ENCODE data around the gene NCF4. TPM values are rescaled to one million over a fixed set of nuclear protein-coding genes. Genes with fewer than 3 reads are reported as not detected.

Gene NCF4
- total RNA-seq, 1 donor from 2014 or later = not detected

DNA sequence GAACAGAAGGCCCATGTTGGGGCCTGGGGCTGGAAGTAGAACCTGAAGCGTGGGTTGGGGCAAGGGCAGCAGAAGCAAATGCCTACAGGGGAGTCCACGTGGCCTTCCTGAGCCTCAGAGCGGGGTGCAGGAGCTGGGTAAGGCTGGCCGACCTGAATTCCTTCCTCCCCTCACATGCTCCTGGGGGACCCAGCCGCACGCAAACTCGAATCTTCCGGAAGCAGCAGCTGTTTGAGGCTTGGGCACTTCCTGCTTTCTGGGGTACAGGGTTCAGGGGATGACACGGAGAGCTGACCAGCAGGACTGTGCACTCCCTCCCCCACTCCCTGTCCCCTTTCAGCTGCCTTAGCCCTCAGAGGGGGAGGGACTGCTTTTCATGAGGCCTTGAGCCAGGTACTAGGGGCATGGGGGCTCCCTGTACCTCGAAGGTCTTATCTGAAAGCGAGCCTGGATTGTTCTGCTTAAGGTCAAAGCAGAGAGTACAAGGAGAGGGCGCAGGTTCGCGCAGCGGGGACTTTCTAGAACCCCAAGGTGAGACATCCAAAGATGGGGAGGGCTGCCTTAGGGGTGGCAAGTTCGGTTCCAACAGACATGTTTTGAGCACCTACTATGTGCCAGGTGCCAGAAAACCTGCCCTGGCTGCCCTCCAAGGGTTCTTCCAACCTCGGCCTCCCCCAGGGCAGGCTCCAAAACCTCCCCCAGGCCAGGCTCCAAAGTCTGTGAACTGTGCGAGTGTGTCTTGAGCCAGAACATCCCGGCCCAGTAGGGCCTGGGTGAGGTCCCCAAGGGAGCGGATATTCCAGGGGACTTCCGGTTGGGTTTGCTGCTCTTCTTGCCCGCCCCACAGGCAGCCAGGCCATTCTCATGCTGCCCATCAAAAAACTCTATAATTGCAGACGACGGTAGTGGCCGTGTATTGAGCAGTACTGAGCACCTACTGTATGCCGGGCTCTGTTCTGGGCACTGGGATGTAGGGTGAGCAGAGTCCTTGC, 1.7 kb downstream of the NCF4 start:
- no peak overlapping the region for H3K27ac Mint-ChIP-seq
- no peak overlapping the region for H3K4me3 Mint-ChIP-seq
- TF ChIP-seq, protein P1, sequence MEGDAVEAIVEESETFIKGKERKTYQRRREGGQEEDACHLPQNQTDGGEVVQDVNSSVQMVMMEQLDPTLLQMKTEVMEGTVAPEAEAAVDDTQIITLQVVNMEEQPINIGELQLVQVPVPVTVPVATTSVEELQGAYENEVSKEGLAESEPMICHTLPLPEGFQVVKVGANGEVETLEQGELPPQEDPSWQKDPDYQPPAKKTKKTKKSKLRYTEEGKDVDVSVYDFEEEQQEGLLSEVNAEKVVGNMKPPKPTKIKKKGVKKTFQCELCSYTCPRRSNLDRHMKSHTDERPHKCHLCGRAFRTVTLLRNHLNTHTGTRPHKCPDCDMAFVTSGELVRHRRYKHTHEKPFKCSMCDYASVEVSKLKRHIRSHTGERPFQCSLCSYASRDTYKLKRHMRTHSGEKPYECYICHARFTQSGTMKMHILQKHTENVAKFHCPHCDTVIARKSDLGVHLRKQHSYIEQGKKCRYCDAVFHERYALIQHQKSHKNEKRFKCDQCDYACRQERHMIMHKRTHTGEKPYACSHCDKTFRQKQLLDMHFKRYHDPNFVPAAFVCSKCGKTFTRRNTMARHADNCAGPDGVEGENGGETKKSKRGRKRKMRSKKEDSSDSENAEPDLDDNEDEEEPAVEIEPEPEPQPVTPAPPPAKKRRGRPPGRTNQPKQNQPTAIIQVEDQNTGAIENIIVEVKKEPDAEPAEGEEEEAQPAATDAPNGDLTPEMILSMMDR (IDR thresholded peaks at IDR 0.05; ENCODE audit: unreplicated experiment) = no peak
- no peaks in the 10 kb centered on the region for H3K36me3 Mint-ChIP-seq
- H3K27me3 Mint-ChIP-seq (ENCODE audit: low read depth) = peaks cover 41% of the 10 kb centered on the region
- no peak for DNase-seq (ENCODE audit: low spot score in 2 of 2, unreplicated experiment in 2 of 2)
- H3K9me3 Mint-ChIP-seq = no peaks in the 10 kb centered on the region
- H3K4me1 Mint-ChIP-seq = no peaks in the 10 kb centered on the region

DNA sequence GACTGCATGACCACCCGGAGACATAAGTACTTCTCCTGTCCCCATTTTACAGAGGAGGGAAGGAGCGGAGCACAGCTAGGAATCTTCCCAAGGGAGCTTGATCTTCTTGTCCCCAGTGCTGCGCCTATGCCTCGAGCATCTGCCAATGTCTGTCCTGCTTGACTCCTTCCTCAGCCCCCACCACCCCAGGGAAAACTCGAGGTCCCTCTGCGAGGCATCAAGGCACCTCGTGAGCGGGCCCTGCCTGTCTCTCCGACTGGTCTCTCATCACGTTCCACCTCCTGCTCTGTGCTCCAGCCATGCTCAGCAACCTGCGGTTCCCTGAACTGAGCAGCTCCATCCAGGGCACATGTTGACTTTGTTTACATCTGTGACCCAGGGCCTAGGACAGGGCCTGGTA, 2.5 kb downstream of the NCF4 start:
- no peak overlapping the region for H3K4me3 Mint-ChIP-seq
- peaks cover 42% of the 10 kb centered on the region for H3K27me3 Mint-ChIP-seq (ENCODE audit: low read depth)
- TF ChIP-seq, protein P1 (IDR thresholded peaks at IDR 0.05; ENCODE audit: unreplicated experiment) = no peak
- H3K4me1 Mint-ChIP-seq = no peaks in the 10 kb centered on the region
- H3K27ac Mint-ChIP-seq = no peak overlapping the region
- no peaks in the 10 kb centered on the region for H3K9me3 Mint-ChIP-seq
- DNase-seq (ENCODE audit: low spot score in 2 of 2, unreplicated experiment in 2 of 2) = no peak
- no peaks in the 10 kb centered on the region for H3K36me3 Mint-ChIP-seq

DNA sequence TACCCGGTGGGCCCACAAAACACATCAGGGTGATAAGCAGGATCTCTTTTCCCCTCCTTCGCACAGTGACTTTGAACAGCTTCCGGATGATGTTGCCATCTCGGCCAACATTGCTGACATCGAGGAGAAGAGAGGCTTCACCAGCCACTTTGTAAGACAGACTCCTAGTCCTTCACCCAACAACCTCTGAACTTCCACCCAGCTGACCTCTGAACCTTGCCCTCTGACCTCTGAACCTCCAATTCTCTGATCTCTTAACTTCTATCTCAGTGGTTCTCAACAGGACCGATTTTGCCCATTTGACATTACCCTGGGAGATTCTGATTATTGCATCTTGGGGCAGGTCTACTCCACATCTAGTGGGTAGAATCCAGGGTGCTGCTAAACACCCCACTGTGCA, 3.2 kb downstream of the NCF4 start:
- Mint-ChIP-seq H3K9me3 (no peaks in the 10 kb centered on the region), H3K36me3 (no peaks in the 10 kb centered on the region), H3K27ac (no peak overlapping the region), H3K27me3 (ENCODE audit: low read depth) (peaks cover 37% of the 10 kb centered on the region), H3K4me1 (no peaks in the 10 kb centered on the region), H3K4me3 (no peak overlapping the region)
- DNase-seq (ENCODE audit: low spot score in 2 of 2, unreplicated experiment in 2 of 2) = no peak
- TF ChIP-seq, protein P1 (IDR thresholded peaks at IDR 0.05; ENCODE audit: unreplicated experiment) = no peak

DNA sequence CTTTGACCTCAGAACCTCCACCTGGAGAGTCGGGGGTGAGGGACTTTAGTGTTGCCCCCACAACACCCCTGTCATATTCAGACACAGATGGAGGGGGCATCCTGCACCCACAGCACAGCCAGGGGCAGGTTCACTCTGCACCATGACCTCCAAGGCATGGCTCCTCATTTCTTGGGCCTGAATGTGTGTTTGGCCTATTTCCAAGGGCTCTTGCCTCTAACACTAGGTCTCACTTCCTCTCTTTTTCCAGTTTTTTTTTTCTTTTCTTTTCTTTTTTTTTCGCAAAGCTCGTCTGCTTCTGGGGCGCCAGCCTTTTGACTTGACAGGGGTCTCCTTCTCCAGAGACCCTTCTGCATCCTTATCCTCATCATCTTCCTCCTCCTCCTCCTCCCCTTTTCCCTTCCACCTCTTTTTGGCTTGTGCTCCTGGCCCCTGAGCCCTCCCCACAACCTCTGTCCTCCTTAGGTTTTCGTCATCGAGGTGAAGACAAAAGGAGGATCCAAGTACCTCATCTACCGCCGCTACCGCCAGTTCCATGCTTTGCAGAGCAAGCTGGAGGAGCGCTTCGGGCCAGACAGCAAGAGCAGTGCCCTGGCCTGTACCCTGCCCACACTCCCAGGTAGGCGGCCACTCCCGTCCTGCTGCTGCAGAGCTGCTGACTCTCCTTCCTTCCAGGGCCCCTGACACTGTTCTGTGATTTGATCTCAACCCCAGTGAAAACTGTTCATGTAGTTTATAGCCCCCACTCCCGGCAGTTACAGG, 3.8 kb downstream of the NCF4 start:
- TF ChIP-seq, protein P1 (IDR thresholded peaks at IDR 0.05; ENCODE audit: unreplicated experiment) = no peak
- H3K27me3 Mint-ChIP-seq (ENCODE audit: low read depth) = peaks cover 39% of the 10 kb centered on the region
- DNase-seq (ENCODE audit: low spot score in 2 of 2, unreplicated experiment in 2 of 2) = no peak
- H3K27ac Mint-ChIP-seq = no peak overlapping the region
- no peaks in the 10 kb centered on the region for H3K9me3 Mint-ChIP-seq
- no peak overlapping the region for H3K4me3 Mint-ChIP-seq
- H3K4me1 Mint-ChIP-seq = no peaks in the 10 kb centered on the region
- no peaks in the 10 kb centered on the region for H3K36me3 Mint-ChIP-seq

DNA sequence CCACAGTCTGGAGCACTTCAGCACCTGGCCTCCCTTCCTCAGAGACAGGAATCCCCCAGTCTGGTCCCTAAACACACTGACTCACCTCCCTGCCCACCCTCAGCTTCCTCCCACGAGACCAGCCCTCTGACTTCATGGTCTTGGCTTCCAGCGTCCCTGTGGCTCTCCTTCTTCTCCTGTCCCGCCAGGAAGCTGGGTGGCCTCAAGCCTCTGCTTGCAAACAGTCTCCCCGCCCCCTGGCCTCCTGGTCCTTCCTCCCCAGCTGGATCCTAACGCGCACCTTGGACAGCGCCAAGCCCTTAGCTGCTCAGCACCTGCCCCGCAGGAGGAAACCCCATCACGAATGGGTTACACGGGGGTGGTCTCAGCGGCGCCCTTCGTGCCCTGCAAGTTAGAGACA, 4.5 kb downstream of the NCF4 start:
- DNase-seq (ENCODE audit: low spot score in 2 of 2, unreplicated experiment in 2 of 2) = no peak
- Mint-ChIP-seq H3K27ac (no peak overlapping the region), H3K27me3 (ENCODE audit: low read depth) (peaks cover 44% of the 10 kb centered on the region), H3K4me3 (no peak overlapping the region), H3K36me3 (no peaks in the 10 kb centered on the region), H3K9me3 (no peaks in the 10 kb centered on the region), H3K4me1 (peaks cover 4% of the 10 kb centered on the region)
- TF ChIP-seq, protein P1 (IDR thresholded peaks at IDR 0.05; ENCODE audit: unreplicated experiment) = no peak
